ENCODE results near the gene LLGL2.

The LLGL2 gene

GRCh38 chr17:75491680-75492079, 33.8 kb upstream of the LLGL2 start:
- DNase-seq (ENCODE audit: low read depth), result no peak

GRCh38 chr17:75492555-75493168, 32.8 kb upstream of the LLGL2 start:
- DNase-seq (ENCODE audit: low read depth), result no peak

GRCh38 chr17:75493476-75494129, 31.9 kb upstream of the LLGL2 start:
- no peak for DNase-seq (ENCODE audit: low read depth)

- no peak for DNase-seq (ENCODE audit: low read depth)
Observed at GRCh38 chr17:75494326-75494877, 31.1 kb upstream of the LLGL2 start.

GRCh38 chr17:75496005-75496404, 29.5 kb upstream of the LLGL2 start:
- no peak for DNase-seq (ENCODE audit: low read depth)

GRCh38 chr17:75498039-75498725, 27.3 kb upstream of the LLGL2 start:
- no peak for DNase-seq (ENCODE audit: low read depth)

GRCh38 chr17:75498726-75499213, 26.7 kb upstream of the LLGL2 start:
- no peak for DNase-seq (ENCODE audit: low read depth)

- no peak for DNase-seq (ENCODE audit: low read depth)
Observed at GRCh38 chr17:75499313-75500022, 26.0 kb upstream of the LLGL2 start.

- DNase-seq (ENCODE audit: low read depth), result no peak
Observed at GRCh38 chr17:75500419-75501216, 24.9 kb upstream of the LLGL2 start.

GRCh38 chr17:75501378-75502071, 24.0 kb upstream of the LLGL2 start:
- DNase-seq (ENCODE audit: low read depth), result no peak

- DNase-seq (ENCODE audit: low read depth), result no peak
Observed at GRCh38 chr17:75502072-75502720, 23.3 kb upstream of the LLGL2 start.

GRCh38 chr17:75502721-75503329, 22.7 kb upstream of the LLGL2 start:
- no peak for DNase-seq (ENCODE audit: low read depth)

GRCh38 chr17:75503337-75503950, 22.1 kb upstream of the LLGL2 start:
- no peak for DNase-seq (ENCODE audit: low read depth)

- no peak for DNase-seq (ENCODE audit: low read depth)
Observed at GRCh38 chr17:75503976-75504346, 21.5 kb upstream of the LLGL2 start.

- DNase-seq (ENCODE audit: low read depth), result no peak
Observed at GRCh38 chr17:75504347-75505151, 20.9 kb upstream of the LLGL2 start.

GRCh38 chr17:75505152-75505409, 20.4 kb upstream of the LLGL2 start:
- no peak for DNase-seq (ENCODE audit: low read depth)

- DNase-seq (ENCODE audit: low read depth), result no peak
Observed at GRCh38 chr17:75505640-75506039, 19.9 kb upstream of the LLGL2 start.

- no peak for DNase-seq (ENCODE audit: low read depth)
Observed at GRCh38 chr17:75506134-75506533, 19.4 kb upstream of the LLGL2 start.

GRCh38 chr17:75506888-75507287, 18.6 kb upstream of the LLGL2 start:
- no peak for DNase-seq (ENCODE audit: low read depth)
